Left renal pelvis (tissue), 4 donors: ENCODE results near the gene MTA2. TPM values are rescaled to one million over a fixed set of nuclear protein-coding genes. Genes with fewer than 3 reads are reported as not detected.
"Not testable (repeated sequence)": the region's sequence is repeated elsewhere in the genome, so short reads cannot be mapped to it uniquely, and the experiment has no call there.

Experiments used
- DNase-seq, 4 donors: peaks; one replicate each; pipeline ENCODE4 v3.0.0-alpha.2; 2013; ENCODE audit warnings: low read depth in 4 of 4, low spot score in 3 of 4
- polyA plus RNA-seq, 4 donors: library from polyadenylated mRNA; unstranded; fragments of 120-200 nt; gene quantifications; one replicate each; pipeline ENCODE4 v1.2.1, GENCODE V29; 2013; ENCODE audit not compliant: insufficient read length in 4 of 4

Gene MTA2
- polyA plus RNA-seq, 4 donors, result 83.7 to 106 (median 94.6) TPM

GRCh38 chr11:62570903-62571302 is 30.8 kb downstream of the MTA2 start:
- not testable (repeated sequence) for DNase-seq

DNA sequence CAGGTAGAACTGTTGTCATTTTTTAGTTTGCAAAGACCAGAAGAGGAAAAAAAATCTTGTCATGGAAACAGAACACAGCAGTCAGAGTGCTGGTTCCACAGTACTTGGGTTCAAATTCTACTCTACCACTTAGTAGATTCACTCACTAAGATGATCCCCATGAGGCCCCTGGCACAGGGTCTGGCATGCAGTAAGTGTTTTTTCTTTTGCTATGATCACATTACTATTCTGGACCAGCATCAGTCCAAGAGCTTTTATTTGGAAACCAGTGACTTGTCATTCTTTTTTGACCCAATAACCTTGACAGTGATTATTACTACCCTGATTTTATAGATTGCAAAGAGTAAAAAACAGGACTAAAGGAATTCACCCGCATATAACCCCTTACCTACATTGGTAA is 32.1 kb downstream of the MTA2 start:
- no peak for DNase-seq

DNA sequence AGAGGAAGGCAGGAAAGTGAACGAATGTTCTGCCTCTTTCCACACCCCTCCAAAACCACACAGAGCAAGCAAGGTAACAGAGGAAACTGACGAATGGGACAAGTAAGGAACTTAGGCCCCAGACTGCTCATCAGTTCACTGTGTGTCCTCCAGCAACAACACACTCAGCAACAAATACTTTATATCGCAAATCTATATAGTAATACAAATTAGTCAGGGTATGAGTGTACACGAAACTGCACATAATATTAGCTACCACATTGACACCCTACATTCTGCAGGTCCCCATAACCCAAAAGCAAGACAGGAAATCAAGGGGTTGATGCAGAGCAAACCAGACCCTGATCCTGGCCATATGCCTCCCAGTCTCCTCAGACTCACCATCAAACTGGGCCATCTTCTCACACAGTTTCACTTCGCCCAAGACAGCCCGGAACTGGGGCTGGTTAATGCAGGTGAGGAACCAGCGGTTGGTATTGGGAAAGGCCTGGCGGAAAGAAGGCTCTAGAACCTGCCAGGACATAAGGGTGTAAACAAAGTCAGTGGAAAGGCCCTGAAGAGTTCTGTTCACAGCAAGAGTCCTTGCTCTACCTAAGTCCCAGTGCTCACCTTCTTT is 34.5 kb downstream of the MTA2 start:
- no peak for DNase-seq

GRCh38 chr11:62566247-62566646 is 35.4 kb downstream of the MTA2 start:
- DNase-seq, result no peak

- no peak for DNase-seq
These were observed 36.4 kb downstream of the MTA2 start for GRCh38 chr11:62565100-62565802.

DNA sequence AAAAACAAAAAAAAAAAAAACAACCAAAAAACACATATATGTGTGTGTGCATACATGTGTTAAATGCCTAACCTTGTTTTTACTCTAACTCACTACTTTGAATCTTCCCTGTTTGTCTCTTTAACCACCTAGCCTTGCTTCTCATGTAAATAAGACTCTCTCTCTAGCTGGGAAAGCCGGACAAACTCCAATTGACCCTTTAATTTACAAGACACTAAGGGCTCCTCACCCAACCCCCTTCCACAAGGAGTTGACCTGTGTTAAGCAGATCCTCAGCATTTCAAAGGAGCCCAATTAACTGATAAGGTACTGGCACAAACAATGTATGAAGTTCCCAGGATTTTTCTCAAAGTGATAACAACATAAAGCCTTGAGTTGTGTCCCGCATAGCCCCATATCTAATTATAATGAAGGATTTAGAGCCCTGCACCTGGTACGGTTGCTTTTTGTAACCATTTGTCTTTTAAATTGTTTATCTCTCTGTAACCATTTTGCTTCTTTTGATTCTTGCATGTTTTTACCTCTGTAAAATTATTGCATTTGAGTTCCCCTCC is 39.9 kb downstream of the MTA2 start:
- DNase-seq, result not testable (repeated sequence)

- DNase-seq, result no peak
These were observed 41.0 kb downstream of the MTA2 start for GRCh38 chr11:62560566-62561103.

GRCh38 chr11:62559626-62560025 is 42.0 kb downstream of the MTA2 start:
- DNase-seq, result not testable (repeated sequence)

DNA sequence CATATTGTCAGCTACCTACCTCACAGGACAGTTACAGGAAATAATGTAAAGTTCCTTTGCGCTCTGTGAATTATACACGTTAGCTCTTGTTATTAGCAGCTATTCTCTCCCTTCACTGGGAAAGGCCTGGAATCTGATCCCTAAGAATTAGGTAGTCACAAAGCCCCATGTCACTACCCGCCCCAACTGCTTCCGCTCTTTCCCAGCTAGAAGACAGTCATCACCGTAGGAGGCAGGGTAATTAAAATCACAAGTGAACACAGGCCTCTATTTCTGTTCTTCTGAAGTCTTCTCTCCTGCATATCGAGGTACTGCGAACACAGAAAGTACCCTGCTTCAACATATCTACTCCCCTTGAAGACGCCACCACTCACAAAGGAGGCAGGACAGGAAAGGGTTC is 42.5 kb downstream of the MTA2 start:
- DNase-seq, result no peak

GRCh38 chr11:62558669-62559068 is 43.0 kb downstream of the MTA2 start:
- no peak for DNase-seq

DNA sequence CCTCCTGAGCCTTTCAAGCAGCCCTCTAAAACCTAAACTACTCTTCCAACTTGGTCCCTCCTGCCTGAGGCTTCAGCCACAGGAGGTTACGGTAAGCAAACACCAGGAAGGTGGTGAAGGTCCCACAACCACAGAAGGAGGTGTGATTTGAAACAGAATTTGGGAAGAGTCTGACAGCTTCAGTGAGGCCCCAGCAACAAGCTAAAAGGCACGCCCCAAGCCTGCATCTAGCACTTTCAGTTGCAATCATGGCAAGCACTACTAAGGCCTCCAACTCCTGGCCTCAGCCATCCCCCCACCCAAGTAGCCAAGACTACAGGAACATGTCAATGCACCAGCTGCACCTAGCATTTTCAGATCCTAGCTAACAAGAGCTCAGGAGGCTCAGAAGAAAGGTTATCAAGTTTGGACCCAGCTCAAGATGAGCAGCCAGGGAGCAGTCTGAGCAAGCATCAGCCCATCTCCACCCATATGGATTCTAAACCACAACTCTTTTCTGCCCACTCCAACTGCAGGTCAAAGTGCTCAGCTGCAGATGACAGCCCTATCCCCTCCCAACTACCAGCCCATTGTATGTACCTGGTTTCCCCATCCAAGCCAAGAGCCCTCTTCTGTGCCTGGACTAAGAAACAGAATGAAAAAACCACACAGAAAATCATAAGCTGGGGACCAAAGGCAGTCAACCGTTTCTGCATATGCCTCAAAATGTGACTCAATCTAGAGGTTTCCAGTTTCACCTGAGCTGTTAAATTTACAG is 44.6 kb downstream of the MTA2 start:
- no peak for DNase-seq

DNA sequence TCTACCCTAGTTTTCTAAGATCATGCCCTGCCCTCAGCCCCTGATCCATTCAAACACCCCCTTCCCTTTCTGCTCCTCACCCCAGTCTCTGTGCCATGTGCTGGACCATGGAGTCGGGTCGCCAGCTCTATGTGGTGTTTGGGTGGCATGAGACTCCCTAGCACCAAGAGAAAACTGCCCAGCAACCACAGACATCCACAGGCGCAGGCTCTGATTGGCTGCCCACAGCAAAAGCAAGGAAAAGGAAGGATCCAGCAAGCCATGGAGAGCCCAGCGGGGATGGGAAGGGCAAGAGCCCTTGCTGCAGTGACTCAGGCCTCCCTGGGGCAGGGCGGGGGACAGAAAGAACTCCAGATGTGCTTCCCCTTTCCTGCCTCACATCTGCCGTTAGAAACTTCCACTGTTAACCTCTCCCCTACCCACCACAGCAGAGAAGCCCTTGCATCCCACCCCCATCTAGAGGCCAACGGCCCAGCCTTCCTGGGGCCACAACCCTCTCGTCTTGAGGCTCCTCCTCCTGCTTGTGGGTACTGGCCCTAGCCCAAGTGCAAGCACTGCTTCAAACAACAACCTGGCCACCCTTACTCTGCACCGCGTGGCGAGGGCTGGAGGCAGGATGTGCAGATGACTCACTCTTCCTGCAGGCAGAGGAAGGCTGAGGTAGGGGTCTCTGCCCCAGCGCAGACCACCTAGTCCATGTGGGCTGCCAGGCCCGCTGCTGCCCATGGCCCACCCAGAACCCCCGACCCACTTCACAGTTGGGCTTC is 45.4 kb downstream of the MTA2 start:
- no peak for DNase-seq

DNA sequence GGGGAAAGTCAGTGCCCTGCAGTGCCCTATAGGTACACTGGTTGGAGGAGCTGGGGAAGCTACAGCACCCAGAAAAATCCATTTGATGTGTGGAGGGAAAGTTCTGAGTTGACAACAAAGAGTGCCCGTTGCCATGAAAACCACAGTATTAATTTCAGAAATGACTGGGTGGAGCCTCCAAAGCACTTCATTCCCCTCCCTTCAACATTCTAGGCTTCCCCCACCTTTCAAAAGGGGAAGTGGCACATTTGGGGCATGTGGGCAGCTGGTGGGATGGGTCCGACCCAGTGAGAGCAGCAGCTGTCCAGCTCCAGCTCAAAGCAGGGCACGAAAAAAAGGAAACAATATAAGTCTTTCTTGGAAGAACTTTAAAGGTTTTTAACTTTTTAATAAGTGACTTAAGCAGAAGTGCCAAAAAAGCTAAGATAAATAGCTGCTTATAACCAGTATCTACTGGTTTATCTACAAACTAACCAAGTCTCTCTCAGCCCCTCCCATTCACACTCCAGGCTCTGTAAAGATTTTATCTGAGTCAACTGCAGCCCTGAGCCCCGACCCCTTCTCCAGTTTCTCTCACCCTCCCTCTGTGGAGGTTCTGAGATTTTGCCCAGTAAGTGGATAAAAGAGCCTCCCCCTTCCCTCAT is 46.1 kb downstream of the MTA2 start:
- no peak for DNase-seq

DNA sequence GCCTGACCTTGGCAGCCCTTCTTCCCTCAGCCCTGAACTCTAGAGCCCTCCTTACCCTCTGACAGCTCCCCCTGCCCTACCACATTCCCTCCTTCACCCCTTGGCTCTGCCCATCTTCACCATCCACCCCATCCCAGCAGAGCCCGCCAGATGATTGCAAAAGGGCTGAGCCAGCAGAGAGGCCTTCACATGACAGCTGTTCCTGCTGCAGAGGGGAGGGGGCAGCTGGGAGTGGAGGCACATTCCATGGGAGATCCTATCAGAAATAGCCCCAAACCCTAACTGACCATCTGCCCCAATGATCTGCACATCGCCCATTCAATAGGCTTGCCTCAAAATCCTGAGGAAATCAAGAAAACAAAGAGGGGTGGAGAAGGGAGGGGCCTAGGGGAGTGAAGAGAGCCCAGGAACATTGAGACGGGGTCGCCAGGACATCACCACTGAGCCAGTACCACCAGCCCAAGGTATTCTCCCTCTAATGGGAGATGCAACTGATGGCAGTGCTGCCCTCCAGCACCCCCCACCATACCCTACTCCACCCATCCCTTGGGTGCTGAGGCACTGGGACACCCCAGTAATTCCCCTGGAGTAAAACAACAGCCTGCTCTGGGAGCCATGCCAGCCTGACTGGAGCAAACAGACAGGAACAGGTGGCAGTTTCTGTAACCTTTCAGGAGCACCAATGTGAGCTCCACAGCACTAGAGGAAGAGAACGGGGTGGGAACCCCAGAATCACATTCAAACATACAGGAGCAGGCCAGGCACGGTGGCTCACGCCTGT is 47.1 kb downstream of the MTA2 start:
- no peak for DNase-seq

DNA sequence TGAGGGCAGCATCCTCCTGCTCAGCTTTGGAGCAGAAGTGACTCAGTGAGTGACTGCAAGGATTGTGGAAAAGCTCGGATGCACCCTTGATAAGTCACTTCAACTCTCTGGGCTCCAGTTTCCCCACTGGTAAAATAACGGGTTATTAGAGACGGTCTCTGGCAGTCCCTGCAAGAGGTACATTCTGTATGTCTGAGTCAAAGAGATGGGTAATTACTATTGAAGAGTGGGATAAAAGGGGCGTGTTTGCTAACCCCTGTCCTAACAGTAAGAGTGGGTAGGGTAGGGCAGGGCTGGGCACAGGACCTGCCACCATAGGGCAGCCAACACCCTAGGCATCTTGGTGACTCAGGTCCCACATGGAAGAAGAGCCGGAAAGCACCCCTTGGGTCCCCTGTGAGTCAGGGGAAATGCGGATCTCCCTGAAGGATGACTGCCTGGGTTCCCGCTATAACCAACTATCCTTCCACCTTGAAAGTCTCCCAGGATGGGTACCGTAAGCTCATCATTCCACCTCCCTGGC is 47.8 kb downstream of the MTA2 start:
- no peak for DNase-seq

GRCh38 chr11:62553080-62553838 is 48.4 kb downstream of the MTA2 start:
- no peak for DNase-seq

DNA sequence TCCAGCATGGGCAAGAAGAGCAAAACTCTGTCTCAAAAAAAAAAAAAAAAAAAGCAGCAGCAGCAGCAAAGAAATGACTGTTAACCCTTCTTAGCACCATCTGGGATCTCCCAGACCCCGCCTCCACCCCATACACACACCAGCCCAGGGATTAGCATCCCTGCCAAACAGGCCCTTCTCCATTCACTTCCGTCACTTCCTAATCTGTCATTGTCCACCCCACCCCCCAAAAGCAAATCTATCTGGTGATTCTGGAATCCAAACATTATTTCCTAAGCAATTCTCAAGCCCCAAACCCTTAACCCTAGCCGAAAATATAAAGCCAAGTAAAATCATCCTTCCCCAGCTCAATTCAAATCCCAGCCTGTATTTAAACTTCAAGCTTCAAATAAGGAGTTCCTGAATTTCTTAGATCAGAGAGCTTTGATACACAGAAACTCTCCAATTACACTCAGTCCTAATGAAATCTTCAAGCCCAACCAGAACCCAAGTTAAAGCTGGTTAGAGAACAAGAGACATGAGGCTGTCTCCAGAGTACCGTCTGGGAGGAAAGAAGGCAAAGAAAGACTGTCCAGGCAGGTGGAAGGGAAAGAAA is 49.1 kb downstream of the MTA2 start:
- no peak for DNase-seq

DNA sequence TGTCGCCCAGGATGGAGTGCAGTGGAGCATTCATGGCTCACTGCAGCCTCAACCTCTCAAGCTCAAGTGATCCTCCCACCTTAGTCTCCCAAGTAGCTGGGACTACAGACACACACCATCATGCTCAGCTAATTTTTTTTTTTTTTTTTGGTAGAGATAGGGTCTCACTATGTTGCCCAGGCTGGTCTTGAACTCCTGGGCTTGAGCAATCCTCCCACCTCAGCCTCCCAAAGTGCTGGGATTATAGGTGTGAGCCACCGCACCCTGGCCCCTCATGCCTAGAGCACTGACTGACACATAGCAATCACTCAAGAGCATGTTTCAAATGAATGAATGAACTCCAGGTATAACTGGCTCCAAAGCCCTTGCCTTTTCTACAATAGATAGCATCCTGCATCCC is 51.2 kb downstream of the MTA2 start:
- DNase-seq, result not testable (repeated sequence)
